CD4-positive, alpha-beta T cell (primary cell): Measurements from ENCODE around the gene SYNGR3. TPM values are rescaled to one million over a fixed set of nuclear protein-coding genes. Genes with fewer than 3 reads are reported as not detected.

Experiments
- ATAC-seq: fragments of 200-7000 bp; cut with Tn5 transposase; one replicate; pipeline ENCODE4 v1.10.0; 2022; ENCODE audit warnings: mild to moderate bottlenecking; ENCODE audit not compliant: poor library complexity
- CTCF ChIA-PET: fragments of 350-600 bp; sonication (Branson Sonifier 250); formaldehyde crosslinking; loops from one replicate; lab custom pipeline; 2021; ENCODE audit warnings: antibody characterized with exemption, inconsistent platforms; lab: Charles Lee
- POLR2A ChIA-PET: fragments of 350-600 bp; sonication (Branson Sonifier 250); formaldehyde crosslinking; loops from one replicate; lab custom pipeline; 2021; ENCODE audit warnings: antibody characterized with exemption, inconsistent platforms; lab: Charles Lee
- DNase-seq, 14 experiments: peaks; one replicate each; pipeline ENCODE4 v3.0.0-alpha.2; 2013 to 2020; ENCODE audit warnings: mixed read lengths in 2 of 14
- H3K27ac ChIP-seq, 2 donors: one replicate each; pipeline versions ENCODE4 v1.5.1 to v1.7.0; 2013; ENCODE audit warnings: low read length in 2 of 2, low read depth in 1 of 2, mild to moderate bottlenecking in 1 of 2
- H3K27me3 ChIP-seq, 2 experiments: 1 replicate in 1 of 2; 2 replicates in 1 of 2; pipeline versions ENCODE4 v1.6.1 to v1.7.0; 2013; ENCODE audit warnings: low read length in 2 of 2, control low read depth in 1 of 2, mild to moderate bottlenecking in 1 of 2, moderate library complexity in 1 of 2; ENCODE audit not compliant: insufficient read depth in 2 of 2, control insufficient read depth in 1 of 2
- H3K36me3 ChIP-seq: one replicate; pipeline ENCODE4 v1.6.1; 2013; ENCODE audit warnings: low read length, control low read depth; ENCODE audit not compliant: insufficient read depth
- H3K4me1 ChIP-seq: one replicate; pipeline ENCODE4 v1.6.1; 2013; ENCODE audit warnings: low read length, control low read depth; ENCODE audit not compliant: insufficient read depth
- H3K4me3 ChIP-seq: one replicate; pipeline ENCODE4 v1.5.1; 2013; ENCODE audit warnings: mild to moderate bottlenecking, low read length, moderate library complexity
- H3K9me3 ChIP-seq, 2 experiments: 1 replicate in 1 of 2; 2 replicates in 1 of 2; pipeline versions ENCODE4 v1.6.1 to v1.7.0; 2013; ENCODE audit warnings: low read length in 2 of 2, mild to moderate bottlenecking in 2 of 2, control low read depth in 1 of 2, moderate library complexity in 1 of 2; ENCODE audit not compliant: control insufficient read depth in 1 of 2, insufficient read depth in 1 of 2
- H3K27ac Mint-ChIP-seq: one replicate; pipeline ENCODE4 v1.8.0; 2020; ENCODE audit warnings: mixed read lengths
- H3K27me3 Mint-ChIP-seq: one replicate; pipeline ENCODE4 v1.8.0; 2021; ENCODE audit warnings: mixed read lengths
- H3K36me3 Mint-ChIP-seq: one replicate; pipeline ENCODE4 v1.8.0; 2021; ENCODE audit warnings: low read depth, mixed read lengths
- H3K4me1 Mint-ChIP-seq: one replicate; pipeline ENCODE4 v1.8.0; 2021; ENCODE audit warnings: low read depth, mixed read lengths
- H3K4me3 Mint-ChIP-seq: one replicate; pipeline ENCODE4 v1.8.0; 2020; ENCODE audit warnings: mild to moderate bottlenecking, mixed read lengths
- H3K9me3 Mint-ChIP-seq: one replicate; pipeline ENCODE4 v1.8.0; 2020; ENCODE audit warnings: mixed read lengths
- CTCF ChIP-seq: fragments of 200-600 bp; IDR thresholded peaks from one replicate; pipeline ENCODE4 v1.8.0; 2022; ENCODE audit warnings: antibody characterized with exemption, mild to moderate bottlenecking
- intact Hi-C, 2 experiments: fragments of 100-400 bp; cut with DNase I in 1 of 2; cut with micrococcal nuclease in 1 of 2; formaldehyde crosslinking; loops; one replicate each; pipeline versions ENCODE4 v1.15.1 to v1.9.0; 2023 to 2025; cut with DNase I, micrococcal nuclease
- total RNA-seq, 174 experiments: library from RNA in 2 of 174; stranded (reverse) in 2 of 174; gene quantifications; one replicate each; pipeline ENCODE4 v1.2.3 and lab custom pipeline; 2021 to 2026

Gene SYNGR3
- total RNA-seq, 2 experiments from 2014 or later: 3.8 to 3.9 TPM

GRCh38 chr16:1971796-1972489, 17.8 kb upstream of the SYNGR3 start, which contains the start of gene TBL3:
TBL3 (plus strand) TSS chr16:1972053; CDS start chr16:1972165, 112 bp downstream.
- Histone ChIP-seq H3K27ac (peak within 1 kb of the TSS; percentile 87 to 92), H3K27me3 (no peaks in the 10 kb centered on the region), H3K36me3 (peaks cover 29% of the 10 kb centered on the region), H3K4me3 (peak within 1 kb of the TSS; percentile 73), H3K9me3 (no peaks in the 10 kb centered on the region), H3K4me1 (peaks cover 36% of the 10 kb centered on the region)
- Mint-ChIP-seq H3K4me1 (peaks cover 20% of the 10 kb centered on the region), H3K36me3 (peaks cover 35% of the 10 kb centered on the region), H3K27me3 (no peaks in the 10 kb centered on the region), H3K27ac (peak within 1 kb of the TSS; percentile 97), H3K4me3 (peak within 1 kb of the TSS; percentile 97), H3K9me3 (no peaks in the 10 kb centered on the region)
- ChIA-PET POLR2A (interaction anchor here (0.6 to 2.2 kb wide), 19 partner anchors 8 to 574 kb away, joined by 3 to 31 read pairs (median 4); partner anchors contain the start of genes FAHD1, GFER, HAGH and MAPK8IP3), CTCF (interaction anchor here (0.8 to 1.8 kb wide), 2 partner anchors 11 to 32 kb away, joined by 3 to 5 read pairs; no protein-coding TSS in a partner anchor)
- intact Hi-C loops: loop anchor here in 1 of 2 experiments (1.0 to 5.0 kb wide), 3 partner anchors 20 to 75 kb away; partner anchors contain the start of genes NTHL1, TSC2 and ZNF598
- no peak for TF ChIP-seq CTCF
- DNase-seq: peak; percentile 92 to 98 (median 96)
- ATAC-seq: peak; percentile 97

GRCh38 chr16:1972490-1972877, 17.3 kb upstream of the SYNGR3 start:
- Histone ChIP-seq H3K36me3 (peaks cover 33% of the 10 kb centered on the region), H3K4me3 (peak overlapping the region; percentile 73), H3K27ac (peak overlapping the region in 1 of 2 donors; percentile 92), H3K4me1 (peaks cover 36% of the 10 kb centered on the region), H3K9me3 (no peaks in the 10 kb centered on the region), H3K27me3 (no peaks in the 10 kb centered on the region)
- TF ChIP-seq CTCF: no peak
- Mint-ChIP-seq H3K4me1 (peaks cover 20% of the 10 kb centered on the region), H3K27ac (no peak overlapping the region), H3K4me3 (peak overlapping the region; percentile 97), H3K27me3 (no peaks in the 10 kb centered on the region), H3K9me3 (no peaks in the 10 kb centered on the region), H3K36me3 (peaks cover 36% of the 10 kb centered on the region)
- ATAC-seq (no peak), DNase-seq (peak in 1 of 14 experiments; percentile 52)
- POLR2A ChIA-PET: interaction anchor here (0.7 to 2.2 kb wide), 14 partner anchors 7 to 190 kb away, joined by 3 to 31 read pairs (median 4); partner anchors contain the start of genes FAHD1, GFER, HAGH and MSRB1
- intact Hi-C loops: loop anchor here in 1 of 2 experiments (5.0 kb wide), 2 partner anchors 35 to 75 kb away; partner anchors contain the start of genes NTHL1, TSC2 and ZNF598
- CTCF ChIA-PET: interaction anchor here (1.0 kb wide), 1 partner anchor 32 kb away, joined by 3 read pairs; no protein-coding TSS in a partner anchor

GRCh38 chr16:1973461-1974156, 16.2 kb upstream of the SYNGR3 start:
- POLR2A ChIA-PET: interaction anchor here (1.0 to 1.2 kb wide), 2 partner anchors 9 to 182 kb away, joined by 4 to 6 read pairs; partner anchors contain the start of genes RPS2 and TRAF7
- peaks cover 36% of the 10 kb centered on the region for H3K36me3 Mint-ChIP-seq
- no peak for ATAC-seq
- Histone ChIP-seq H3K4me1 (peaks cover 36% of the 10 kb centered on the region), H3K4me3 (no peak overlapping the region), H3K27me3 (peaks cover 3 to 9% of the 10 kb centered on the region in 2 experiments), H3K9me3 (peaks cover 0 to 5% of the 10 kb centered on the region in 2 experiments), H3K36me3 (peaks cover 45% of the 10 kb centered on the region), H3K27ac (no peak overlapping the region)
- H3K4me1 Mint-ChIP-seq: peaks cover 20% of the 10 kb centered on the region
- H3K27me3 Mint-ChIP-seq: no peaks in the 10 kb centered on the region
- CTCF ChIA-PET: interaction anchor here (1.0 kb wide), 1 partner anchor 30 kb away, joined by 3 read pairs; no protein-coding TSS in a partner anchor
- no peak for DNase-seq
- intact Hi-C loops: loop anchor here in 1 of 2 experiments (5.0 kb wide), 2 partner anchors 34 to 74 kb away; partner anchors contain the start of genes NTHL1, TSC2 and ZNF598
- H3K9me3 Mint-ChIP-seq: no peaks in the 10 kb centered on the region
- no peak overlapping the region for H3K27ac Mint-ChIP-seq
- TF ChIP-seq CTCF: no peak
- H3K4me3 Mint-ChIP-seq: peak overlapping the region; percentile 38
